Measurements from ENCODE around the gene SSU72. TPM values are rescaled to one million over a fixed set of nuclear protein-coding genes. Genes with fewer than 3 reads are reported as not detected.

Gene SSU72
- polyA plus RNA-seq, 1 of the 3 experiments (the other 2 are of a cell fraction) = 104 TPM

DNA sequence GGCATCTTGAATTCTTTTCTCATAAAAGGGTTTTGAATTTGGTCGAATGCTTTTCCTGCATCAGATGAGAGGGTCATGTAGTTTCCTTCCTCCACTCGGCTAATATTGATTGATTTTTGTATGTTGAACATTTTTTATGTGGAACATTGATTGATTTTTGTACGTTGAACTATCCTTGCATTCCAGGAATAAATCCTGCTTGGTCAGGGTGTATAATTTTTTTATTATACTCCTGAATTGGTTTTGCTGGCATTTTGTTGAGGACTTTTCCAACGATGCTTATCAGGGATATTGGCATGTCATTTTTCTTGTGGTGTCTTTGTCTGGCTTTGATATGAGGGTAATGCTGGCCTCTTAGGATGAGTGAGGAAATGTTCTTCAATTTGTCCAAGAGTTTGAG, 42.7 kb downstream of the SSU72 start:
- Histone ChIP-seq H3K9me3 (no peaks in the 10 kb centered on the region), H3K4me1 (ENCODE audit: control insufficient read depth in 1 of 2, insufficient read depth in 2 of 2, low read depth in 1 of 2, low read length in 1 of 2) (no peaks in the 10 kb centered on the region), H3K4me3 (ENCODE audit: low read depth in 2 of 2, low read length in 1 of 2) (no peak overlapping the region), H3K27ac (ENCODE audit: low read depth in 2 of 2, low read length in 1 of 2) (no peak overlapping the region), H3K79me2 (ENCODE audit: insufficient read depth) (no peaks in the 10 kb centered on the region), H3K9ac (no peak overlapping the region), H3K27me3 (ENCODE audit: insufficient read depth) (no peaks in the 10 kb centered on the region), H2AFZ (ENCODE audit: low read depth) (no peak overlapping the region), H4K20me1 (ENCODE audit: insufficient read depth) (no peaks in the 10 kb centered on the region), H3F3A (replicated peaks; ENCODE audit: insufficient read depth) (no peaks in the 10 kb centered on the region), H3K4me2 (no peak overlapping the region), H3K36me3 (replicated peaks in 1 of 2; ENCODE audit: control insufficient read depth in 1 of 2, insufficient read depth in 2 of 2, low read length in 1 of 2) (peaks cover 15 to 25% of the 10 kb centered on the region in 2 experiments), H3K9me2 (no peaks in the 10 kb centered on the region)
- no peak for TF ChIP-seq GABPA (IDR thresholded peaks at IDR 0.05; ENCODE audit: low read depth)
- TF ChIP-seq JUND (IDR thresholded peaks at IDR 0.05) = no peak
- no peak for TF ChIP-seq PBX3 (IDR thresholded peaks at IDR 0.05)
- no peak for TF ChIP-seq FOXM1 (IDR thresholded peaks at IDR 0.05; ENCODE audit: low read depth)
- no peak for TF ChIP-seq POLR2AphosphoS5 (IDR thresholded peaks at IDR 0.05; ENCODE audit: low read depth, low read length)
- no peak for TF ChIP-seq RXRA (IDR thresholded peaks at IDR 0.05; ENCODE audit: borderline replicate concordance, low read depth)
- TF ChIP-seq, protein P1, sequence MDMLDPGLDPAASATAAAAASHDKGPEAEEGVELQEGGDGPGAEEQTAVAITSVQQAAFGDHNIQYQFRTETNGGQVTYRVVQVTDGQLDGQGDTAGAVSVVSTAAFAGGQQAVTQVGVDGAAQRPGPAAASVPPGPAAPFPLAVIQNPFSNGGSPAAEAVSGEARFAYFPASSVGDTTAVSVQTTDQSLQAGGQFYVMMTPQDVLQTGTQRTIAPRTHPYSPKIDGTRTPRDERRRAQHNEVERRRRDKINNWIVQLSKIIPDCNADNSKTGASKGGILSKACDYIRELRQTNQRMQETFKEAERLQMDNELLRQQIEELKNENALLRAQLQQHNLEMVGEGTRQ (IDR thresholded peaks at IDR 0.05; ENCODE audit: borderline replicate concordance, low read depth, low read length) = no peak
- TF ChIP-seq GATA2 (CRISPR knock-in tag; IDR thresholded peaks at IDR 0.05) = no peak
- TF ChIP-seq, protein P2, sequence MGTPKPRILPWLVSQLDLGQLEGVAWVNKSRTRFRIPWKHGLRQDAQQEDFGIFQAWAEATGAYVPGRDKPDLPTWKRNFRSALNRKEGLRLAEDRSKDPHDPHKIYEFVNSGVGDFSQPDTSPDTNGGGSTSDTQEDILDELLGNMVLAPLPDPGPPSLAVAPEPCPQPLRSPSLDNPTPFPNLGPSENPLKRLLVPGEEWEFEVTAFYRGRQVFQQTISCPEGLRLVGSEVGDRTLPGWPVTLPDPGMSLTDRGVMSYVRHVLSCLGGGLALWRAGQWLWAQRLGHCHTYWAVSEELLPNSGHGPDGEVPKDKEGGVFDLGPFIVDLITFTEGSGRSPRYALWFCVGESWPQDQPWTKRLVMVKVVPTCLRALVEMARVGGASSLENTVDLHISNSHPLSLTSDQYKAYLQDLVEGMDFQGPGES (IDR thresholded peaks at IDR 0.05; ENCODE audit: low read depth, low read length) = no peak
- no peak for TF ChIP-seq EP300 (IDR thresholded peaks at IDR 0.05; ENCODE audit: borderline replicate concordance in 1 of 2, low read depth in 1 of 2, low read length in 1 of 2)
- TF ChIP-seq NRF1 (IDR thresholded peaks at IDR 0.05; ENCODE audit: low read depth, low read length) = no peak
- no peak for TF ChIP-seq ZBTB33 (IDR thresholded peaks at IDR 0.05; ENCODE audit: borderline replicate concordance, low read depth)
- no peak for TF ChIP-seq TEAD4 (IDR thresholded peaks at IDR 0.05; ENCODE audit: borderline replicate concordance, insufficient read depth)
- TF ChIP-seq RFX5 (IDR thresholded peaks at IDR 0.05; ENCODE audit: low read length) = no peak
- TF ChIP-seq ELF1 (IDR thresholded peaks at IDR 0.05) = no peak
- no peak for TF ChIP-seq TAF1 (IDR thresholded peaks at IDR 0.05; ENCODE audit: borderline replicate concordance, low read depth, low read length)
- TF ChIP-seq, protein P3, sequence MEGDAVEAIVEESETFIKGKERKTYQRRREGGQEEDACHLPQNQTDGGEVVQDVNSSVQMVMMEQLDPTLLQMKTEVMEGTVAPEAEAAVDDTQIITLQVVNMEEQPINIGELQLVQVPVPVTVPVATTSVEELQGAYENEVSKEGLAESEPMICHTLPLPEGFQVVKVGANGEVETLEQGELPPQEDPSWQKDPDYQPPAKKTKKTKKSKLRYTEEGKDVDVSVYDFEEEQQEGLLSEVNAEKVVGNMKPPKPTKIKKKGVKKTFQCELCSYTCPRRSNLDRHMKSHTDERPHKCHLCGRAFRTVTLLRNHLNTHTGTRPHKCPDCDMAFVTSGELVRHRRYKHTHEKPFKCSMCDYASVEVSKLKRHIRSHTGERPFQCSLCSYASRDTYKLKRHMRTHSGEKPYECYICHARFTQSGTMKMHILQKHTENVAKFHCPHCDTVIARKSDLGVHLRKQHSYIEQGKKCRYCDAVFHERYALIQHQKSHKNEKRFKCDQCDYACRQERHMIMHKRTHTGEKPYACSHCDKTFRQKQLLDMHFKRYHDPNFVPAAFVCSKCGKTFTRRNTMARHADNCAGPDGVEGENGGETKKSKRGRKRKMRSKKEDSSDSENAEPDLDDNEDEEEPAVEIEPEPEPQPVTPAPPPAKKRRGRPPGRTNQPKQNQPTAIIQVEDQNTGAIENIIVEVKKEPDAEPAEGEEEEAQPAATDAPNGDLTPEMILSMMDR (IDR thresholded peaks at IDR 0.05) = no peak
- ChIA-PET CTCF (no interaction called here), POLR2A (no interaction called here)
- DNase-seq = no peak
- WGBS (ENCODE audit: low lambda C conversion rate) = 93% methylated on average over 4 of the region's 4 CpGs

All from SK-N-SH (cell line).